HepG2 (cell line): Measurements from ENCODE around the gene OR2F1.

ENCODE experiments used
- MXD4 ChIP-seq: IDR thresholded peaks from 2 replicates; pipeline ENCODE4 v1.6.1; 2016; ENCODE audit warnings: mild to moderate bottlenecking, missing biosample characterization, missing genetic modification reagents
- ZNF329 ChIP-seq: sonication (generic); formaldehyde crosslinking; IDR thresholded peaks from 2 replicates; pipeline ENCODE4 v1.9.0; 2021; ENCODE audit warnings: low read depth, mild to moderate bottlenecking, missing genetic modification reagents
- TF ChIP-seq, protein P1 (sequence below): sonication (generic); formaldehyde crosslinking; IDR thresholded peaks from 2 replicates; pipeline ENCODE4 v1.5.0; 2020; ENCODE audit warnings: mild to moderate bottlenecking, missing genetic modification reagents, moderate library complexity

DNA sequence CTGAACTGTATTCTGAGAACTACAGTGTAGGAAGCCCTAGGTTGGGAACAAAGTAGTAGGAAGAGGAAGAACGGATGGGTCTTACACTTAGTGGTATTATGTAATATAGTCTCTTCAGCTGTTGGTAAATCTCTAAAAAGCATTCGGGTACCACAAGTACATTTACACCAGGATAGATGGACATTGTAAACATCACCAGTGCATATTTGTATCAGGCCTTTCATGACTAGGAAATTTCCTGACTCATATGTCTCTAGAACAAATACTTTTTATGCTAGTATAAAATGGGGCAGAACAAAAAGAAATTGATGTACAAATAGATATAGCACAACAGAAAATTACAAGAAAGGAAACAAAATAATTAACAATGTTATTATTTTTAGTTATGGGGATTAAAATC lies 23.9 kb downstream of the OR2F1 start:
- TF ChIP-seq ZNF329 (CRISPR knock-in tag) (no peak), MXD4 (no peak)
- TF ChIP-seq, protein P1, sequence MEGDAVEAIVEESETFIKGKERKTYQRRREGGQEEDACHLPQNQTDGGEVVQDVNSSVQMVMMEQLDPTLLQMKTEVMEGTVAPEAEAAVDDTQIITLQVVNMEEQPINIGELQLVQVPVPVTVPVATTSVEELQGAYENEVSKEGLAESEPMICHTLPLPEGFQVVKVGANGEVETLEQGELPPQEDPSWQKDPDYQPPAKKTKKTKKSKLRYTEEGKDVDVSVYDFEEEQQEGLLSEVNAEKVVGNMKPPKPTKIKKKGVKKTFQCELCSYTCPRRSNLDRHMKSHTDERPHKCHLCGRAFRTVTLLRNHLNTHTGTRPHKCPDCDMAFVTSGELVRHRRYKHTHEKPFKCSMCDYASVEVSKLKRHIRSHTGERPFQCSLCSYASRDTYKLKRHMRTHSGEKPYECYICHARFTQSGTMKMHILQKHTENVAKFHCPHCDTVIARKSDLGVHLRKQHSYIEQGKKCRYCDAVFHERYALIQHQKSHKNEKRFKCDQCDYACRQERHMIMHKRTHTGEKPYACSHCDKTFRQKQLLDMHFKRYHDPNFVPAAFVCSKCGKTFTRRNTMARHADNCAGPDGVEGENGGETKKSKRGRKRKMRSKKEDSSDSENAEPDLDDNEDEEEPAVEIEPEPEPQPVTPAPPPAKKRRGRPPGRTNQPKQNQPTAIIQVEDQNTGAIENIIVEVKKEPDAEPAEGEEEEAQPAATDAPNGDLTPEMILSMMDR (CRISPR knock-in tag), result no peak
